HepG2 (cell line): ENCODE measurements around the gene TPI1. TPM values are rescaled to one million over a fixed set of nuclear protein-coding genes. Genes with fewer than 3 reads are reported as not detected.

Experiments
- SNAPC5 ChIP-seq: sonication (generic); formaldehyde crosslinking; IDR thresholded peaks from 2 replicates; pipeline ENCODE4 v1.8.1; 2023; ENCODE audit warnings: mild to moderate bottlenecking, missing genetic modification reagents, borderline replicate concordance
- SP1 ChIP-seq, 2 experiments: fragments of 450-650 bp in 1 of 2; sonication (generic) in 1 of 2; formaldehyde crosslinking in 1 of 2; IDR thresholded peaks; 2 replicates each; pipeline versions ENCODE4 v1.4.0 to v1.6.1; 2016 to 2020; ENCODE audit warnings: missing genetic modification reagents in 1 of 2
- SP2 ChIP-seq: sonication (generic); formaldehyde crosslinking; IDR thresholded peaks from 2 replicates; pipeline ENCODE4 v1.5.1; 2020; ENCODE audit warnings: mild to moderate bottlenecking, missing genetic modification reagents
- SP5 ChIP-seq: IDR thresholded peaks from 2 replicates; pipeline ENCODE4 v1.6.1; 2016; ENCODE audit warnings: low read depth, borderline replicate concordance
- UBTF ChIP-seq: sonication (generic); formaldehyde crosslinking; IDR thresholded peaks from 2 replicates; pipeline ENCODE4 v1.4.0; 2020; ENCODE audit warnings: mild to moderate bottlenecking, missing genetic modification reagents
- ZBTB34 ChIP-seq: sonication (generic); formaldehyde crosslinking; IDR thresholded peaks from 2 replicates; pipeline ENCODE4 v1.8.0; 2022; ENCODE audit warnings: mild to moderate bottlenecking, missing genetic modification reagents
- ZNF207 ChIP-seq: fragments of 450-650 bp; IDR thresholded peaks from 2 replicates; pipeline ENCODE4 v1.6.1; 2016; ENCODE audit warnings: antibody characterized with exemption, borderline replicate concordance
- ZNF414 ChIP-seq: sonication (generic); formaldehyde crosslinking; IDR thresholded peaks from 2 replicates; pipeline ENCODE4 v1.5.0; 2020; ENCODE audit warnings: missing genetic modification reagents
- polyA plus RNA-seq, 8 experiments: library from polyadenylated mRNA; depleted of rRNA in 3 of 8; stranded (reverse) in 7 of 8; unstranded in 1 of 8; fragments of >200 nt; fragmentation: Illumina TruSeq in 4 of 8; extraction: Trizol in 4 of 8; gene quantifications; 2 replicates each; pipeline versions ENCODE4 v1.2.1 to v1.2.3, GENCODE V29; 2011 to 2016; ENCODE audit warnings: low read depth in 4 of 8, missing spikeins in 1 of 8, mixed read lengths in 1 of 8; ENCODE audit not compliant: insufficient read depth in 1 of 8
- total RNA-seq, 5 experiments: library from RNA; depleted of rRNA; stranded (reverse); fragments of >200 nt; fragmentation: Illumina TruSeq; extraction: Trizol; gene quantifications; 2 replicates each; pipeline ENCODE4 v1.2.3, GENCODE V29; 2016; ENCODE audit warnings: low read depth in 1 of 5
- TF ChIP-seq, protein P1 (sequence below): sonication (generic); formaldehyde crosslinking; conservative IDR thresholded peaks from 2 replicates; pipeline ENCODE4 v1.4.0; 2020; ENCODE audit warnings: mild to moderate bottlenecking, missing genetic modification reagents, moderate library complexity
- TF ChIP-seq, protein P2 (sequence below): sonication (generic); formaldehyde crosslinking; IDR thresholded peaks from 2 replicates; pipeline ENCODE4 v1.4.0; 2020; ENCODE audit warnings: missing genetic modification reagents
- TF ChIP-seq, protein P3 (sequence below): IDR thresholded peaks from 2 replicates; pipeline ENCODE4 v1.6.1; 2016; ENCODE audit warnings: low read depth
- TF ChIP-seq, protein P4 (sequence below), 2 experiments: fragments of 450-650 bp in 1 of 2; sonication (generic) in 1 of 2; formaldehyde crosslinking; IDR thresholded peaks; 2 replicates each; pipeline versions ENCODE4 v1.5.0 to v1.8.0; 2020 to 2022; ENCODE audit warnings: mild to moderate bottlenecking in 1 of 2, missing genetic modification reagents in 1 of 2

TPI1 gene
- total and polyA plus RNA-seq, 2 of the 13 experiments (the other 11 are each of a cell fraction or from before 2014, with no cell fraction given) = 945 to 2,535 TPM

DNA sequence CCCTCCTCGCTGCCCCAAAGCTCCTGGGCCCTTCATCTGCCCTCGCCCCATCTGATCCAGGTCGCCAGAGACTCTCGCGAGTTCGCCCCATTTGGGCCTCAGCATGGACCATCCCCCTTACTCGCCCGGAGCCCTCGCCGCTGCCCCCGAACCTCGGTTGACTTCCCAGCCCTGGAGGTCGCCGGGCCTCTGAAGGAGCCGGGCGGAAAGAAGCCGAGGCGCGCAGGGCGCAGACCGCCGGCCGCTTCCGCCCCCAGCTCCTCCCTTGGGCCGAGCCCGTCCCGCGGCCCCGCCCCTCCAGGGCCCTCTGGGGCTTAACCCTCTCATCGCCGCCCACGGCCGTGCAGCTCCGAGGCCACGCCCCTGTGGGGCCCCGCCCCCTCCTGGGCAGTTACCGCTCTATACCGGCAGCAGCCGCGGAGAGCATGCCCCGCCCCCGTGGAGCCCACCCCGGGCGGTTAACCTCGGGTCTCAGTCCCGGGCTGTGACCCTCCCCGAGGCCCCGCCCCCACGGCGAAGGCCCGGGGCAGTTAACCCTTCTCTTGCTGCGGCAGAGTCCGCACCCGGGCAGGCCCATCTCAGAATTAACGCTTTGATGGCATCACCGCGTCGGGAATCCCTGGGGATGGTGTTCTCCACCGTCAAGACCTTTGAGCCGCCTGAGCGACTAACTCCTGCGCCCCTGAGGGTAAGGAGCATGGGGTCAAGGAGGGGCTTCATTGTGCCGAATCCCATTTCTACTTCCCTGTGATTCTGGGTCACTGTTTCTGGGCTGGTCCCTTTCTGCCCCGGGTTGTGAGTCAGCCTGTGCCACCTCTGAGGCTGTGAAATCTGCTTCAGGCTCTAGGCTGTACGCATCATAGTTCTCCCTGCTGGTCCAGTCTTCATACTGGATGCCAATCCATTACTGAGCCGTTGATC lies 6.0 kb downstream of the TPI1 start, which contains the start of gene SPSB2 (continued):
- TF ChIP-seq, protein P1, sequence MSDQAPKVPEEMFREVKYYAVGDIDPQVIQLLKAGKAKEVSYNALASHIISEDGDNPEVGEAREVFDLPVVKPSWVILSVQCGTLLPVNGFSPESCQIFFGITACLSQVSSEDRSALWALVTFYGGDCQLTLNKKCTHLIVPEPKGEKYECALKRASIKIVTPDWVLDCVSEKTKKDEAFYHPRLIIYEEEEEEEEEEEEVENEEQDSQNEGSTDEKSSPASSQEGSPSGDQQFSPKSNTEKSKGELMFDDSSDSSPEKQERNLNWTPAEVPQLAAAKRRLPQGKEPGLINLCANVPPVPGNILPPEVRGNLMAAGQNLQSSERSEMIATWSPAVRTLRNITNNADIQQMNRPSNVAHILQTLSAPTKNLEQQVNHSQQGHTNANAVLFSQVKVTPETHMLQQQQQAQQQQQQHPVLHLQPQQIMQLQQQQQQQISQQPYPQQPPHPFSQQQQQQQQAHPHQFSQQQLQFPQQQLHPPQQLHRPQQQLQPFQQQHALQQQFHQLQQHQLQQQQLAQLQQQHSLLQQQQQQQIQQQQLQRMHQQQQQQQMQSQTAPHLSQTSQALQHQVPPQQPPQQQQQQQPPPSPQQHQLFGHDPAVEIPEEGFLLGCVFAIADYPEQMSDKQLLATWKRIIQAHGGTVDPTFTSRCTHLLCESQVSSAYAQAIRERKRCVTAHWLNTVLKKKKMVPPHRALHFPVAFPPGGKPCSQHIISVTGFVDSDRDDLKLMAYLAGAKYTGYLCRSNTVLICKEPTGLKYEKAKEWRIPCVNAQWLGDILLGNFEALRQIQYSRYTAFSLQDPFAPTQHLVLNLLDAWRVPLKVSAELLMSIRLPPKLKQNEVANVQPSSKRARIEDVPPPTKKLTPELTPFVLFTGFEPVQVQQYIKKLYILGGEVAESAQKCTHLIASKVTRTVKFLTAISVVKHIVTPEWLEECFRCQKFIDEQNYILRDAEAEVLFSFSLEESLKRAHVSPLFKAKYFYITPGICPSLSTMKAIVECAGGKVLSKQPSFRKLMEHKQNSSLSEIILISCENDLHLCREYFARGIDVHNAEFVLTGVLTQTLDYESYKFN = peak; percentile 65
- TF ChIP-seq ZNF207 (no peak), SP5 (CRISPR knock-in tag) (peak; percentile 80), UBTF (CRISPR knock-in tag) (peak; percentile 76; the same call in 1 of the 2 replicates), SP1 (IDR thresholded peaks at IDR 0.05) (peak; percentile 63; the same call in 1 of the 2 replicates), SP1 (CRISPR knock-in tag; IDR thresholded peaks at IDR 0.05) (peak; percentile 98), ZNF414 (CRISPR knock-in tag) (peak; percentile 45; the same call in 1 of the 2 replicates), SP2 (CRISPR knock-in tag) (no peak), ZBTB34 (CRISPR knock-in tag) (no peak), SNAPC5 (no peak)
- TF ChIP-seq, protein P2, sequence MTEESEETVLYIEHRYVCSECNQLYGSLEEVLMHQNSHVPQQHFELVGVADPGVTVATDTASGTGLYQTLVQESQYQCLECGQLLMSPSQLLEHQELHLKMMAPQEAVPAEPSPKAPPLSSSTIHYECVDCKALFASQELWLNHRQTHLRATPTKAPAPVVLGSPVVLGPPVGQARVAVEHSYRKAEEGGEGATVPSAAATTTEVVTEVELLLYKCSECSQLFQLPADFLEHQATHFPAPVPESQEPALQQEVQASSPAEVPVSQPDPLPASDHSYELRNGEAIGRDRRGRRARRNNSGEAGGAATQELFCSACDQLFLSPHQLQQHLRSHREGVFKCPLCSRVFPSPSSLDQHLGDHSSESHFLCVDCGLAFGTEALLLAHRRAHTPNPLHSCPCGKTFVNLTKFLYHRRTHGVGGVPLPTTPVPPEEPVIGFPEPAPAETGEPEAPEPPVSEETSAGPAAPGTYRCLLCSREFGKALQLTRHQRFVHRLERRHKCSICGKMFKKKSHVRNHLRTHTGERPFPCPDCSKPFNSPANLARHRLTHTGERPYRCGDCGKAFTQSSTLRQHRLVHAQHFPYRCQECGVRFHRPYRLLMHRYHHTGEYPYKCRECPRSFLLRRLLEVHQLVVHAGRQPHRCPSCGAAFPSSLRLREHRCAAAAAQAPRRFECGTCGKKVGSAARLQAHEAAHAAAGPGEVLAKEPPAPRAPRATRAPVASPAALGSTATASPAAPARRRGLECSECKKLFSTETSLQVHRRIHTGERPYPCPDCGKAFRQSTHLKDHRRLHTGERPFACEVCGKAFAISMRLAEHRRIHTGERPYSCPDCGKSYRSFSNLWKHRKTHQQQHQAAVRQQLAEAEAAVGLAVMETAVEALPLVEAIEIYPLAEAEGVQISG (CRISPR knock-in tag) = peak; percentile 73; the same call in 1 of the 2 replicates
- TF ChIP-seq, protein P3, sequence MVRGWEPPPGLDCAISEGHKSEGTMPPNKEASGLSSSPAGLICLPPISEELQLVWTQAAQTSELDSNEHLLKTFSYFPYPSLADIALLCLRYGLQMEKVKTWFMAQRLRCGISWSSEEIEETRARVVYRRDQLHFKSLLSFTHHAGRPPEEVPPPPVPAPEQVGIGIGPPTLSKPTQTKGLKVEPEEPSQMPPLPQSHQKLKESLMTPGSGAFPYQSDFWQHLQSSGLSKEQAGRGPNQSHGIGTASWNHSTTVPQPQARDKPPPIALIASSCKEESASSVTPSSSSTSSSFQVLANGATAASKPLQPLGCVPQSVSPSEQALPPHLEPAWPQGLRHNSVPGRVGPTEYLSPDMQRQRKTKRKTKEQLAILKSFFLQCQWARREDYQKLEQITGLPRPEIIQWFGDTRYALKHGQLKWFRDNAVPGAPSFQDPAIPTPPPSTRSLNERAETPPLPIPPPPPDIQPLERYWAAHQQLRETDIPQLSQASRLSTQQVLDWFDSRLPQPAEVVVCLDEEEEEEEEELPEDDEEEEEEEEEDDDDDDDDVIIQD (CRISPR knock-in tag) = peak; percentile 64; the same call in 1 of the 2 replicates
- TF ChIP-seq, protein P4, sequence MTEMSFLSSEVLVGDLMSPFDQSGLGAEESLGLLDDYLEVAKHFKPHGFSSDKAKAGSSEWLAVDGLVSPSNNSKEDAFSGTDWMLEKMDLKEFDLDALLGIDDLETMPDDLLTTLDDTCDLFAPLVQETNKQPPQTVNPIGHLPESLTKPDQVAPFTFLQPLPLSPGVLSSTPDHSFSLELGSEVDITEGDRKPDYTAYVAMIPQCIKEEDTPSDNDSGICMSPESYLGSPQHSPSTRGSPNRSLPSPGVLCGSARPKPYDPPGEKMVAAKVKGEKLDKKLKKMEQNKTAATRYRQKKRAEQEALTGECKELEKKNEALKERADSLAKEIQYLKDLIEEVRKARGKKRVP (CRISPR knock-in tag; IDR thresholded peaks at IDR 0.05) = 0 out of 4 replicates have a peak, but pooled peaks of 1 of the 2 experiments have one; percentile 15
